Parathyroid adenoma (tissue), 2 donors: Measurements from ENCODE around the gene CLEC2B.
A peak's percentile ranks its signal among the peaks of the same experiment; 100 is the strongest.

Source experiments
- H2AFZ ChIP-seq: fragments of 300-600 bp; sonication (generic); one replicate; pipeline ENCODE4 v1.7.0; 2017; ENCODE audit warnings: antibody characterized with exemption, mild to moderate bottlenecking
- H3K27ac ChIP-seq: fragments of 300-600 bp; sonication (generic); one replicate; pipeline ENCODE4 v1.7.0; 2017
- H3K27me3 ChIP-seq: fragments of 300-600 bp; sonication (generic); one replicate; pipeline ENCODE4 v1.7.0; 2017; ENCODE audit warnings: low read length; ENCODE audit not compliant: control insufficient read depth, insufficient read depth
- H3K36me3 ChIP-seq: fragments of 300-600 bp; sonication (generic); one replicate; pipeline ENCODE4 v1.7.0; 2017; ENCODE audit warnings: low read length; ENCODE audit not compliant: control insufficient read depth, insufficient read depth
- H3K4me1 ChIP-seq: fragments of 300-600 bp; sonication (generic); one replicate; pipeline ENCODE4 v1.7.0; 2017; ENCODE audit warnings: control low read depth
- H3K4me2 ChIP-seq: fragments of 300-600 bp; sonication (generic); one replicate; pipeline ENCODE4 v1.7.0; 2017; ENCODE audit warnings: low read length
- H3K4me3 ChIP-seq: fragments of 300-600 bp; sonication (generic); one replicate; pipeline ENCODE4 v1.7.0; 2017; ENCODE audit warnings: low read depth, low read length
- H3K79me2 ChIP-seq: fragments of 300-600 bp; sonication (generic); one replicate; pipeline ENCODE4 v1.7.0; 2017; ENCODE audit warnings: control low read depth
- H3K9ac ChIP-seq: fragments of 300-600 bp; sonication (generic); one replicate; pipeline ENCODE4 v1.7.0; 2017; ENCODE audit warnings: mild to moderate bottlenecking
- H3K9me3 ChIP-seq: fragments of 300-600 bp; sonication (generic); one replicate; pipeline ENCODE4 v1.7.0; 2017; ENCODE audit warnings: low read length; ENCODE audit not compliant: control insufficient read depth
- CTCF ChIP-seq: fragments of 300-600 bp; sonication (generic); IDR thresholded peaks from one replicate; pipeline ENCODE4 v1.7.0; 2017; ENCODE audit warnings: antibody characterized with exemption, mild to moderate bottlenecking
- donor health status: primary hyperparathyroidism.

Gene CLEC2B

GRCh38 chr12:9866860-9867269 is 2.3 kb downstream of the CLEC2B start:
- H3K27ac ChIP-seq: no peak overlapping the region
- no peak for TF ChIP-seq CTCF
- no peak overlapping the region for H2AFZ ChIP-seq
- no peaks in the 10 kb centered on the region for H3K36me3 ChIP-seq
- no peaks in the 10 kb centered on the region for H3K27me3 ChIP-seq
- H3K4me1 ChIP-seq: no peaks in the 10 kb centered on the region
- no peaks in the 10 kb centered on the region for H3K79me2 ChIP-seq
- H3K4me2 ChIP-seq: no peak overlapping the region
- no peak overlapping the region for H3K9ac ChIP-seq
- H3K4me3 ChIP-seq: peak overlapping the region; percentile 43
- no peaks in the 10 kb centered on the region for H3K9me3 ChIP-seq

GRCh38 chr12:9864913-9865675 is 4.1 kb downstream of the CLEC2B start:
- H3K9ac ChIP-seq: no peak overlapping the region

DNA sequence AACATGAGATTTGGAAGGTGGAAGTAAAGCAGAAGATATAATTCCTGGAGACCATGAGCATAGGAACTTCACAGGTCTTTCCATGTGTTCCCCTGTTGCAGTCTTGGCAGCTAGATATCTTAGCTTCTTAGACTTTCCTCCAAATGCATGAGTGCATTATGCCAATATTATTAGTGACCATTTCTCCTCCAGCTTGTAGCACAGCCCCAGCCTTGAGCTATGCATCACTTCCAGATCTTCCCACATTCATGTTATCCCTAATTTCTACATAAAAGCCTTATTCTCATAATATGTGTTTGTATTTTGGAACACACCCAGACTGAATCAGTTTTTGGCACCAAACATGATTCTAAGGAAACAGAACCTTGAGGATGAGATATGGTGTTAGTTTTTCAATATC is 11.0 kb downstream of the CLEC2B start:
- Histone ChIP-seq H3K9me3 (no peaks in the 10 kb centered on the region), H3K79me2 (no peaks in the 10 kb centered on the region), H3K27me3 (no peaks in the 10 kb centered on the region), H2AFZ (no peak overlapping the region), H3K36me3 (no peaks in the 10 kb centered on the region), H3K4me3 (no peak overlapping the region), H3K4me1 (no peaks in the 10 kb centered on the region), H3K9ac (no peak overlapping the region), H3K27ac (no peak overlapping the region), H3K4me2 (no peak overlapping the region)
- TF ChIP-seq CTCF: no peak

More at GRCh38 chr12:9864913-9865675, 4.1 kb downstream of the CLEC2B start:
- Histone ChIP-seq H3K4me3 (peak overlapping the region; percentile 5), H3K36me3 (no peaks in the 10 kb centered on the region), H3K79me2 (no peaks in the 10 kb centered on the region), H3K27ac (no peak overlapping the region), H2AFZ (no peak overlapping the region), H3K4me1 (no peaks in the 10 kb centered on the region), H3K9me3 (no peaks in the 10 kb centered on the region), H3K4me2 (peak overlapping the region; percentile 30), H3K27me3 (no peaks in the 10 kb centered on the region)
- TF ChIP-seq CTCF: no peak

DNA sequence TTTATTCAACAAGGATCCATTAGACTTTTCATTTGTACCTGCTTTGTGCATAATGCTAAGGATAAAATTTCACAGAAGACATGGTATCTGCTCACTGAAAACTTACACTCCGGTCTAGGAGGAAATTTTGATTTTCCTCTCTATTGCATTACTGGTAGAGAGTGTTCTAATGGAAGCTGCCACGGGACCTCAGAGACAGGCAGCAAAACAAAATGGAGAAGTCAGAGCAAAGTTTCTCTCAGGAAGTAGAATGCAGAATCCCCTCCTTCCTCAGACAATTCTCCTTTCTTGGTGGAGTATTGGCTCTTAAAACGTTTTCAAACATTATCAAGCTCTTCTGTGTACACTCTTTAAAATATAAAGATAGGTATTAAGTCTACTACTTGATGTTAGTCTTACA is 12.3 kb downstream of the CLEC2B start:
- H3K36me3 ChIP-seq: no peaks in the 10 kb centered on the region
- TF ChIP-seq CTCF: no peak
- no peaks in the 10 kb centered on the region for H3K4me1 ChIP-seq

GRCh38 chr12:9856151-9856550 is 13.0 kb downstream of the CLEC2B start:
- Histone ChIP-seq H3K4me1 (no peaks in the 10 kb centered on the region), H3K36me3 (no peaks in the 10 kb centered on the region), H3K4me2 (no peak overlapping the region), H3K27me3 (no peaks in the 10 kb centered on the region), H3K4me3 (no peak overlapping the region), H3K9me3 (no peaks in the 10 kb centered on the region), H3K27ac (no peak overlapping the region), H3K79me2 (no peaks in the 10 kb centered on the region), H2AFZ (no peak overlapping the region), H3K9ac (no peak overlapping the region)
- no peak for TF ChIP-seq CTCF

More for the DNA sequence above, 12.3 kb downstream of the CLEC2B start:
- no peaks in the 10 kb centered on the region for H3K9me3 ChIP-seq
- H3K27me3 ChIP-seq: no peaks in the 10 kb centered on the region
- H3K4me3 ChIP-seq: no peak overlapping the region
- H3K79me2 ChIP-seq: no peaks in the 10 kb centered on the region
- no peak overlapping the region for H3K4me2 ChIP-seq
- H3K9ac ChIP-seq: no peak overlapping the region
- H3K27ac ChIP-seq: no peak overlapping the region
- no peak overlapping the region for H2AFZ ChIP-seq
